ENCODE results near the gene GNAT3.

GNAT3 gene

DNA sequence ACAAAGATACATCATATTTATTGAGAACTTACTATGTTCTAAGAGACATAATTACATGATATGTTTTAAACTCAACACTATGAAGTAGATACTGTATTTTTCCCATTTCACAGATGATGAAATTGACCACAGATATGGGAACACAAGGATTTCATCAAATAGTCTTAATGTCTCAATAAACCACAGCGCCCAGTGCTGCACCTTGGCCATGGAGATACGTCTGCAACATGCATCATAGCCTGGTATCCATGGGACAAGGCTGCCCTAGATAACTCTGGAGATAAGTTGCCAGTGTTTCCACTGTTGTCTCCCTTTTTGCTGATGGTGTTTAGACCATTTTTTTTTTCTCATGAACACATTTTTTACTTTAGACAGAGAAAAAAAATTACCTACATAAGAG, 97.5 kb downstream of the GNAT3 start:
- DNase-seq, result no peak

DNA sequence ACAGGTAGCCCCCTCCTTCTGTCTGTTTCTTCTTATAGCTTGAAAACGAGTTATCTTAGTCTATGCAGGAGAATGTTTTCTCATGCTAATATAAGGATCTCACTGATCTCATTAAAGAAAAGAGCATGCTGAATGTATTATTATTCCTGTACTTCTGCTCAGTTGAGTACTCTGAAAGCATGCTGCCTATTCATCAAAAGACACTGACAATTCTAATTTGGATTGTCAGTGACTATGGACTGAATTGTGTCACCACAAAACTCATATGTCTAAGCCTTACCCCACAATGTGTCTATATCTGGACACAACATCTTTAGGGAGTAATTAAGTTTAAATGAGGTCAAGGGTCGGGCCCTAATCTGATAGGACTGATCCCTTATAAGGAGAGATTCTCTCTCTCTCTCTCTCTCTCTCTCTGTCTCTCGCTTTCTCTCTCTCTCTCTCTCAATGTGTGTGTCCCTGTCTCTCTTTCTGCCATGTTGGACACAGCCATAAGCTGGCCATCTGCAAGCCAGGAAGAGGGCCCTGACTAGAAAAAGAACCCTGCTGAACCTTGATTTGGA, 98.4 kb downstream of the GNAT3 start:
- no peak for DNase-seq

DNA sequence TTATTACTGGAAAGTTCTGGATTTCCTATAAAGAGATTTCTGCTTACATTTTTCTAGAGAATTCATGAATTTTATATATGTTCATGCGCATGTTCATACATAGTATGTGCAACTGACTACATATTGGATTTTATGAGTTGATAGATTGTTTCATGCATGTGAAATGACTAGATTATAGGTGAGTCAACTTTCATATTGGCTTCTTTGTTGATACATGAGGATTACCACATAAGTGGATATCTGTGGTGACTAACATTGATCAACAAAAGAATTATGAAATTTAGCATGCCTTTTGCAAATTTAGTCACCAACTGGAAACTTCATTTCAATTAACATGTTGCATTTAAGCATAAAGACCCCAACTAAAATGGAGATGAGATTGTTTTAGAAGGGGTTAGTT, 99.0 kb downstream of the GNAT3 start:
- no peak for DNase-seq

DNA sequence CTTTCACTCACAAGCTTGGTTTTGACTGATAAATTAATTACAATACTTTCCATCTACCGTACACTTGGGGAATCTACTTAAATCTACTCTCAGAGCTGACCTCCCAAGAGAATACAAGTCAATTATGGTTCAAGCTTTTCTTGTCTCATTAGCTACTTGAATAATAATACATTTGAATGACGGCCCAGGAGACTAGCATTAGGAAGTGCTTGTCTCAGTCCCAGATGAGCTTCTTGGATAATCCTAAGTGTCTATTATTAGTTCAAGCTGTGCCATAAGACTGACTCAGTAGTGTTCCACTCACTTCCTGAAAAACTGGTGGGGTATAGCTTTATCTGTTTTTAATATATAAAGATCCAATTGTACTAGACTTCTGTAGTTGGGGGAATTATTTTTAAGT, 100.2 kb downstream of the GNAT3 start:
- no peak for DNase-seq

DNA sequence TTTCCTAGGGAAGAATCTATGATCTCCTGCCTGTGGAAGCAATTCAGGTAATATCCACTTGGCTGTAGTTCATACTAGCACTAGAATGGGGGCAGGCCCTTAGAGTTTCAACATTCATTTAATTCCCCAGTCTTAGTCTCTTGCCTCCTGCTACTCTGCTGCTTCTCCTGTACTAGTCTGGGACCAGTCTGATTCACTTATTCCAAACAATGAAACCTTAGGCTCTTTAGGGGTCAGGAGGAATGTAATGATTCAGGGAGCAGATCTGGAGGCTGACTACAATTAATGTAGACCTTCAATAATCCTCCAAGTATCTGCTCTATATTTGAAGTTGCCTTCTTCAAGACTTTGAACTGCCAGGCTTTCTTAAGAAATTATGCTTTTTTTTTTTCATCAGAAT, 101.8 kb downstream of the GNAT3 start:
- DNase-seq, result no peak
